Choroid plexus epithelial cell (primary cell): ENCODE measurements around the gene A1BG.

ENCODE experiments used
- DNase-seq: peaks from one replicate; pipeline ENCODE4 v3.0.0-alpha.2; 2010; ENCODE audit warnings: low read depth
- H3K4me3 ChIP-seq: 2 replicates; pipeline ENCODE4 v1.5.1; 2011; ENCODE audit warnings: low read depth, mild to moderate bottlenecking, control low read depth, low read length, moderate library complexity
- CTCF ChIP-seq: conservative IDR thresholded peaks from 2 replicates; pipeline ENCODE4 v1.5.1; 2011; ENCODE audit warnings: low read depth, mild to moderate bottlenecking, control low read depth, inconsistent platforms, low read length, moderate library complexity

A1BG gene

GRCh38 chr19:58385891-58386575 is 32.7 kb upstream of the A1BG start:
- peak overlapping the region; percentile 82 for H3K4me3 ChIP-seq
- DNase-seq: peak; percentile 10
- TF ChIP-seq CTCF: no peak

- TF ChIP-seq CTCF: no peak
- no peak for DNase-seq
- peak overlapping the region; percentile 82 for H3K4me3 ChIP-seq
Observed at GRCh38 chr19:58385313-58385890, 32.1 kb upstream of the A1BG start.

GRCh38 chr19:58382997-58383603 is 29.8 kb upstream of the A1BG start:
- DNase-seq: no peak
- no peak for TF ChIP-seq CTCF
- no peak overlapping the region for H3K4me3 ChIP-seq

- H3K4me3 ChIP-seq: peak overlapping the region; percentile 77
- no peak for DNase-seq
- TF ChIP-seq CTCF: no peak
Observed at GRCh38 chr19:58381460-58382212, 28.3 kb upstream of the A1BG start.

- peak; percentile 100 for DNase-seq
- peak within 1 kb of the TSS; percentile 77 for H3K4me3 ChIP-seq
- TF ChIP-seq CTCF: no peak
Observed at GRCh38 chr19:58380662-58381459, 27.6 kb upstream of the A1BG start, which contains the start of gene ZNF837. Gene ZNF837 (minus strand): TSS chr19:58381030. CDS start chr19:58369332, 11,698 bp downstream.

GRCh38 chr19:58380037-58380661 is 26.9 kb upstream of the A1BG start:
- TF ChIP-seq CTCF: no peak
- peak overlapping the region; percentile 77 for H3K4me3 ChIP-seq
- DNase-seq: no peak
